ENCODE data around the gene SEMA4C. TPM values are rescaled to one million over a fixed set of nuclear protein-coding genes. Genes with fewer than 3 reads are reported as not detected.

SEMA4C gene
- total and polyA plus RNA-seq, 9 of the 15 experiments (the other 6 are each of a cell fraction or from before 2014, with no cell fraction given): 0.32 to 59.7 (median 23.9) TPM

- TF ChIP-seq THRB (CRISPR knock-in tag; conservative IDR thresholded peaks at IDR 0.05): no peak
These were observed 27.3 kb downstream of the SEMA4C start (continued) for GRCh38 chr2:96842600-96842999.

DNA sequence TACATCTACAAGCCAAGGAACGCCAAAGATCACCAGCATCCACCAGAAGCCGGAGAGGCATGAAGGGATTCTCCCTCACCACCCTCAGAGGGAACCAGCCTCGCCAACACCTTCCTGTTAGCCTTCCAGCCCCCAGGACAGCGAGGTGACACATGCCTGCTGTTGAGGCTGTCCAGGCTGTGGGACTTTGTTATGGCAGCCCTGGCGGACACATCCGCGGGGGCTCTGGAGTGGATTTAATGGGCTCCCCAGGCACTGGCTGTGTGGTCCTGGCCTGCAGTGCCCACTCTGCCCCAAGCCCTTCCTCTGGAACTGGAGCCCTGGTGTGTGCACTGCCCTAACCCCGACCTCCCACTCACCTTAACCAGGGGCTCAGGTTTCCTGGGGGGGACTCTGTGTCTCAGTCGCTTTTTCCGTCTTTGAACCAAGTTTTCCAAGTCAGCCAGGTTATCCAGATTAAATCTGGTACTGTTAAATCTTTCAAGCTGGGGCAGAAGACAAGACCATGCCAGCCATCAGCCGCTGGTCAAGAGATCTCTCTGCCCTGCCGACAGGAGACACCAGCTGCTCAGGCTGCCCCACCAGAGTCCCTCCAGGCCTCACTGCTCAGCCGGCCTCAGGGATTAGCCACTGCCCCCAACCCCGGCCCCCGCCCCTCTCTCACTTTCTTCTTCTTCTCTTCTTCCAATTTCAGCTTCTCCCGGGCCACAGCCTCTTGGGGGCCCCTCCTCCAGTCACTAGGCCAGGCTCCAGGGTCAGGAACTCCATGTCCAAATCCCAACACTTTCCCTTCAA is 28.0 kb downstream of the SEMA4C start:
- no peak overlapping the region for H3K9ac ChIP-seq (ENCODE audit: insufficient read depth in 1 of 2, low read depth in 2 of 2, low read length in 2 of 2)
- H3K9me1 ChIP-seq (ENCODE audit: control insufficient read depth, insufficient read depth, low read length): peaks cover 3% of the 10 kb centered on the region
- no peak overlapping the region for H2AFZ ChIP-seq (ENCODE audit: low read depth, low read length)
- CTCF ChIA-PET (ENCODE audit: low intra/inter-chr PET ratio): no interaction called here
- 89% methylated on average over 13 of the region's 16 CpGs for WGBS (ENCODE audit: insufficient coverage, low coverage, missing lambda C conversion rate)
- DNase-seq (ENCODE audit: extremely low read depth in 1 of 4, low spot score in 3 of 4): no peak
- POLR2A ChIA-PET: interaction anchor here (0.8 to 1.7 kb wide), 6 partner anchors 8 to 80 kb away, joined by 3 to 9 read pairs (median 6); partner anchors contain the start of gene ANKRD39
- no peak overlapping the region for H3K4me3 ChIP-seq
- H3K4me2 ChIP-seq (ENCODE audit: insufficient read depth, low read length): no peak overlapping the region
- ATAC-seq: no peak
- H3K4me1 ChIP-seq (replicated peaks in 1 of 2; ENCODE audit: control insufficient read depth in 2 of 2, insufficient read depth in 2 of 2, low read length in 2 of 2): peaks cover 8 to 33% of the 10 kb centered on the region in 2 experiments; a peak in 4 of 5 replicates
- H3K36me3 ChIP-seq (ENCODE audit: control insufficient read depth, insufficient read depth, low read length): peaks cover 45% of the 10 kb centered on the region; the same call in 2 of the 3 replicates
- intact Hi-C loops (cut with micrococcal nuclease): no loop called here
- peak; percentile 61 for TF ChIP-seq ZBTB33 (CRISPR knock-in tag; IDR thresholded peaks at IDR 0.05)
- TF ChIP-seq NFE2 (IDR thresholded peaks at IDR 0.05; ENCODE audit: low read depth): no peak
- TF ChIP-seq POLR2G (IDR thresholded peaks at IDR 0.05; ENCODE audit: low read depth, low read length): peak; percentile 66
- H3K27me3 ChIP-seq (ENCODE audit: control insufficient read depth in 2 of 2, insufficient read depth in 2 of 2, low read length in 2 of 2): no peaks in the 10 kb centered on the region
- no peaks in the 10 kb centered on the region for H3K79me2 ChIP-seq (ENCODE audit: control insufficient read depth, insufficient read depth, low read length)
- FAIRE-seq: no peak
- in situ Hi-C loops (cut with MboI): no loop called here
- H3K27ac ChIP-seq (ENCODE audit: extremely low read depth, low read depth, low read length): no peak overlapping the region
- H4K20me1 ChIP-seq (replicated peaks; ENCODE audit: control insufficient read depth, insufficient read depth, low read length): no peaks in the 10 kb centered on the region
- no peaks in the 10 kb centered on the region for H3K9me3 ChIP-seq (replicated peaks; ENCODE audit: control insufficient read depth, insufficient read depth, low read depth, low read length)
- no TSS peak for BruUV-seq (replicated peaks)
